Common myeloid progenitor, CD34-positive (primary cell): ENCODE measurements around the gene HSF4.
A peak's percentile ranks its signal among the peaks of the same experiment; 100 is the strongest.

Experiments
- CTCF ChIA-PET: fragments of 350-600 bp; sonication (Branson Sonifier 250); formaldehyde crosslinking; loops from one replicate; lab custom pipeline; 2021; ENCODE audit warnings: antibody characterized with exemption; lab: Charles Lee
- POLR2A ChIA-PET: fragments of 350-600 bp; sonication (Branson Sonifier 250); formaldehyde crosslinking; loops from one replicate; lab custom pipeline; 2021; ENCODE audit warnings: antibody characterized with exemption; lab: Charles Lee
- DNase-seq, 3 donors: peaks; one replicate each; pipeline versions ENCODE4 v3.0.0 to v3.0.0-alpha.2; 2013
- H3K27ac ChIP-seq, 2 experiments: 1 replicate in 1 of 2; 2 replicates in 1 of 2; pipeline ENCODE4 v1.7.0; 2013; ENCODE audit warnings: inconsistent platforms in 2 of 2, low read length in 2 of 2, mild to moderate bottlenecking in 2 of 2, low read depth in 1 of 2, moderate library complexity in 1 of 2; ENCODE audit not compliant: severe bottlenecking in 2 of 2, insufficient read depth in 1 of 2, poor library complexity in 1 of 2
- H3K27me3 ChIP-seq, 5 experiments: replicated peaks in 2 of 5; 1 replicate in 3 of 5; 2 replicates in 2 of 5; pipeline versions ENCODE4 v1.6.1 to v1.7.0; 2013; ENCODE audit warnings: low read length in 4 of 5, mild to moderate bottlenecking in 2 of 5, moderate library complexity in 2 of 5, inconsistent platforms in 1 of 5; ENCODE audit not compliant: insufficient read depth in 5 of 5, control insufficient read depth in 4 of 5
- H3K36me3 ChIP-seq, 4 experiments: 1 replicate in 2 of 4; 2 replicates in 2 of 4; pipeline versions ENCODE4 v1.6.1 to v1.7.0; 2013; ENCODE audit warnings: low read length in 3 of 4, control low read depth in 1 of 4, mild to moderate bottlenecking in 1 of 4; ENCODE audit not compliant: control insufficient read depth in 4 of 4, insufficient read depth in 4 of 4
- H3K4me1 ChIP-seq, 4 experiments: 1 replicate in 3 of 4; 2 replicates in 1 of 4; pipeline versions ENCODE4 v1.6.1 to v1.7.1; 2013; ENCODE audit warnings: low read length in 3 of 4, mild to moderate bottlenecking in 3 of 4, control low read depth in 1 of 4, inconsistent platforms in 1 of 4, moderate library complexity in 1 of 4; ENCODE audit not compliant: control insufficient read depth in 4 of 4, insufficient read depth in 4 of 4; ENCODE audit errors: control extremely low read depth in 1 of 4
- H3K4me3 ChIP-seq, 7 experiments: 1 replicate in 4 of 7; 2 replicates in 3 of 7; pipeline versions ENCODE4 v1.5.1 to v1.7.0; 2013; ENCODE audit warnings: mild to moderate bottlenecking in 7 of 7, low read length in 6 of 7, moderate library complexity in 6 of 7, inconsistent platforms in 2 of 7, low read depth in 2 of 7, control low read depth in 1 of 7; ENCODE audit not compliant: insufficient read depth in 4 of 7, control insufficient read depth in 1 of 7; ENCODE audit errors: extremely low read depth in 1 of 7
- H3K9me3 ChIP-seq, 5 experiments: 1 replicate in 4 of 5; 2 replicates in 1 of 5; pipeline versions ENCODE4 v1.6.1 to v1.7.1; 2013; ENCODE audit warnings: low read length in 4 of 5, mild to moderate bottlenecking in 2 of 5, inconsistent platforms in 1 of 5, low read depth in 1 of 5, moderate library complexity in 1 of 5; ENCODE audit not compliant: control insufficient read depth in 4 of 5, insufficient read depth in 2 of 5; ENCODE audit errors: control extremely low read depth in 1 of 5
- WGBS: methylation state at CpG from one replicate; pipeline ENCODE4 v1.1.5; 2013; ENCODE audit not compliant: insufficient coverage; 5-methylcytosine and 5-hydroxymethylcytosine counted together

The HSF4 gene

DNA sequence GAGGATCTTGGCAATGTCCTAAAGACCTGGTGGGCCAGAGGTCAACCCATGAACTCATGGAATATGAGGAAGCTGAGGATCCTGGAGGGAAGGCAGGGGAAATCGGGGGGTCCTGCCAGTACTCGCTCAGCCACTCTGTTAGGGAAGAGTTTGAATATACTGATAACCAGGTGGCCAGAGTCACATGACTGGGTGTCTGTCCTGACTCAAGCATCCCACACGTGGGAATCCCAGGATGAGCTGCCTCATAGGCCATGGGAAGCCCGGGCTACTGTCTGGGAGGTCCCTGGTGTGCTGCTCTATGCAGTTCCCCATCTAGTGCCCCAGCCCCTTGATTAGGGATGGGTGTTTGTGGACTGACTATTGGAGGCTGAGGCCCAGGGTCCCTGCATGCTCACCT is 23.8 kb downstream of the HSF4 start:
- H3K36me3 ChIP-seq: peaks cover 0 to 1% (median under 1%) of the 10 kb centered on the region in 4 experiments
- ChIA-PET POLR2A (no interaction called here), CTCF (interaction anchor here (1.0 to 1.5 kb wide), 5 partner anchors 14 to 209 kb away, joined by 3 to 6 read pairs (median 4); partner anchors contain the start of gene TMEM208)
- no peak overlapping the region for H3K4me3 ChIP-seq
- H3K27me3 ChIP-seq: peaks cover 0 to 14% (median 6%) of the 10 kb centered on the region in 5 experiments
- H3K27ac ChIP-seq: no peak overlapping the region
- peaks cover 0 to 38% (median 30%) of the 10 kb centered on the region in 4 experiments for H3K4me1 ChIP-seq
- no peaks in the 10 kb centered on the region for H3K9me3 ChIP-seq
- no peak for DNase-seq
- 91% methylated on average over 3 of the region's 4 CpGs for WGBS

GRCh38 chr16:67188798-67189197 is 24.3 kb downstream of the HSF4 start:
- H3K27ac ChIP-seq: no peak overlapping the region
- peaks cover under 1 to 6% (median 3%) of the 10 kb centered on the region in 4 experiments for H3K36me3 ChIP-seq
- no peak for DNase-seq
- CTCF ChIA-PET: interaction anchor here (0.9 to 1.5 kb wide), 5 partner anchors 9 to 38 kb away, joined by 3 to 4 read pairs (median 3); partner anchors contain the start of gene TMEM208
- WGBS: 97% methylated on average over 15 of the region's 15 CpGs
- H3K27me3 ChIP-seq: peaks cover 0 to 14% (median 6%) of the 10 kb centered on the region in 5 experiments
- peaks cover 0 to 39% (median 32%) of the 10 kb centered on the region in 4 experiments for H3K4me1 ChIP-seq
- no peak overlapping the region for H3K4me3 ChIP-seq
- POLR2A ChIA-PET: no interaction called here
- H3K9me3 ChIP-seq: no peaks in the 10 kb centered on the region

GRCh38 chr16:67190041-67190440 is 25.5 kb downstream of the HSF4 start, which contains the start of gene EXOC3L1:
TSS of gene EXOC3L1 (minus strand) at chr16:67190136. CDS start at chr16:67189676, 460 bp downstream.
- WGBS: 44% methylated on average over 2 of the region's 6 CpGs
- POLR2A ChIA-PET: no interaction called here
- H3K4me3 ChIP-seq: no peak within 1 kb of the TSS

GRCh38 chr16:67190448-67191399 is 26.2 kb downstream of the HSF4 start:
- Histone ChIP-seq H3K27me3 (peaks cover 0 to 4% (median 0%) of the 10 kb centered on the region in 5 experiments), H3K9me3 (no peaks in the 10 kb centered on the region), H3K36me3 (peaks cover 10 to 24% (median 22%) of the 10 kb centered on the region in 4 experiments), H3K4me1 (peaks cover 0 to 22% (median 19%) of the 10 kb centered on the region in 4 experiments), H3K27ac (no peak overlapping the region), H3K4me3 (no peak overlapping the region)
- ChIA-PET CTCF (interaction anchor here (0.7 to 1.2 kb wide), 6 partner anchors 10 to 212 kb away, joined by 3 to 6 read pairs (median 3); partner anchors contain the start of gene TMEM208), POLR2A (no interaction called here)
- WGBS: 99% methylated on average over 10 of the region's 13 CpGs
- DNase-seq: no peak

More at GRCh38 chr16:67190041-67190440, 25.5 kb downstream of the HSF4 start, which contains the start of gene EXOC3L1:
- DNase-seq: no peak
- H3K27me3 ChIP-seq: peaks cover 0 to 8% (median 3%) of the 10 kb centered on the region in 5 experiments
- H3K4me1 ChIP-seq: peaks cover 0 to 28% (median 22%) of the 10 kb centered on the region in 4 experiments
- H3K9me3 ChIP-seq: no peaks in the 10 kb centered on the region
- peaks cover 4 to 18% (median 15%) of the 10 kb centered on the region in 4 experiments for H3K36me3 ChIP-seq
- no peak within 1 kb of the TSS for H3K27ac ChIP-seq
- CTCF ChIA-PET: interaction anchor here (0.6 to 1.5 kb wide), 9 partner anchors 9 to 844 kb away, joined by 3 to 6 read pairs (median 3); partner anchors contain the start of gene TMEM208

- no peak for DNase-seq
- CTCF ChIA-PET: interaction anchor here (3.4 kb wide), 1 partner anchor 53 kb away, joined by 17 read pairs; no protein-coding TSS in a partner anchor
- Histone ChIP-seq H3K27ac (no peak overlapping the region), H3K36me3 (peaks cover 10 to 32% (median 29%) of the 10 kb centered on the region in 4 experiments), H3K27me3 (peaks cover 0 to 3% (median 0%) of the 10 kb centered on the region in 5 experiments), H3K4me3 (peak overlapping the region in 6 of 7 experiments; percentile 72 to 98 (median 92)), H3K9me3 (no peaks in the 10 kb centered on the region), H3K4me1 (peaks cover 0 to 22% (median 19%) of the 10 kb centered on the region in 4 experiments)
- WGBS: 38% methylated on average over 6 of the region's 9 CpGs
- POLR2A ChIA-PET: interaction anchor here (1.5 kb wide), 1 partner anchor 29 kb away, joined by 3 read pairs; no protein-coding TSS in a partner anchor
Measured at GRCh38 chr16:67191411-67191994, 27.0 kb downstream of the HSF4 start.

DNA sequence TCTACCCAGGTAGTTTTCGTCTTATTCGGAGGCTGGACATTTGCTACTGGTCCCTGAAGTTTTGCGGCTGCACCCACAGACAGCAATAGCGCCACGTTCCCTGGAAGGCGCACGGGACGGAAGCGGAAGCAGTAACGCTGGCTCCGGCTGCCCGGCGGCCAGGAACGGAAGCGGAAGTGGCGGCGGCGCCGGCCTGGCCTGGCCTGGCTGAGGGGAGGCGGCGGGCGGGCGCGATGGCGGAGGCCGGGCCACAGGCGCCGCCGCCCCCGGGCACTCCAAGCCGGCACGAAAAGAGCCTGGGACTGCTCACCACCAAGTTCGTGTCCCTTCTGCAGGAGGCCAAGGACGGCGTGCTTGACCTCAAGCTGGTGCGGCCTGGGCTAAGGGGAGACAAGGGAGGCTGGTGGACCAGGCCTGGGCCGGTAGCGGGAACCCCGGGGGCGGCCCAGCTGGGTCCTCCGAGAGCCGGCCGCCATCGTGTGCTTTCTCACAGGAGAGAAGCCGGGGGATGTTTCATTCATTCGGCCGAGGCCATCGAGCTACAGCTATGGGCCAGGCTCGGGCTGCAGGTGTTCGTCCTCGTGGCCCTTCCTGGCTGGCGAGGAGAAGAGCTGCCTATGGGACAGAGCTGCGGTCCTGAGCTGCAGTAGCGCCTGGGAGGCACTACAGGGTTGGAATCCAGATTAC is 27.6 kb downstream of the HSF4 start, which contains the start of gene E2F4:
Gene E2F4, plus strand, starts transcription at position 161 of the 687 bp plus-strand sequence. Its CDS starts 73 bp downstream, at position 234.
- DNase-seq: peak; percentile 91 to 96 (median 96)
- H3K9me3 ChIP-seq: no peaks in the 10 kb centered on the region

More for the DNA sequence above, 27.6 kb downstream of the HSF4 start, which contains the start of gene E2F4:
- Histone ChIP-seq H3K27me3 (peaks cover 0 to 1% (median 0%) of the 10 kb centered on the region in 5 experiments), H3K4me1 (peaks cover 0 to 22% (median 19%) of the 10 kb centered on the region in 4 experiments), H3K36me3 (peaks cover 10 to 38% (median 35%) of the 10 kb centered on the region in 4 experiments), H3K27ac (peak within 1 kb of the TSS; percentile 66 to 90), H3K4me3 (peak within 1 kb of the TSS; percentile 72 to 98 (median 91))
- 0% methylated on average over 51 of the region's 54 CpGs for WGBS
- ChIA-PET CTCF (interaction anchor here (0.8 to 4.8 kb wide), 7 partner anchors 9 to 53 kb away, joined by 3 to 17 read pairs (median 5); partner anchors contain the start of gene MATCAP1), POLR2A (interaction anchor here (1.5 kb wide), 1 partner anchor 30 kb away, joined by 3 read pairs; no protein-coding TSS in a partner anchor)
